GM18499 (cell line): ENCODE results near the gene MUS81.
"Not testable (repeated sequence)": the region's sequence is repeated elsewhere in the genome, so short reads cannot be mapped to it uniquely, and the experiment has no call there.

Experiments used
- ATAC-seq: cut with Tn5 transposase; IDR thresholded peaks from one replicate; pipeline ENCODE4 v1.9.1; 2021; ENCODE audit warnings: moderate number of reproducible peaks; ENCODE audit not compliant: insufficient read depth, unreplicated experiment

Gene MUS81

GRCh38 chr11:65844231-65844872 is 15.9 kb upstream of the MUS81 start:
- no peak for ATAC-seq

- no peak for ATAC-seq
Observed at GRCh38 chr11:65847746-65848145, 12.5 kb upstream of the MUS81 start.

GRCh38 chr11:65848693-65849092 is 11.5 kb upstream of the MUS81 start:
- not testable (repeated sequence) for ATAC-seq

- no peak for ATAC-seq
Observed at GRCh38 chr11:65849366-65849765, 10.9 kb upstream of the MUS81 start.

GRCh38 chr11:65849771-65850216 is 10.4 kb upstream of the MUS81 start:
- ATAC-seq, result no peak

- no peak for ATAC-seq
Observed at GRCh38 chr11:65850217-65851082, 9.8 kb upstream of the MUS81 start.

- no peak for ATAC-seq
Observed at GRCh38 chr11:65851083-65851579, 9.1 kb upstream of the MUS81 start.

- ATAC-seq, result no peak
Observed at GRCh38 chr11:65851811-65852507, 8.3 kb upstream of the MUS81 start.

GRCh38 chr11:65852508-65853245 is 7.6 kb upstream of the MUS81 start:
- no peak for ATAC-seq

- no peak for ATAC-seq
Observed at GRCh38 chr11:65853246-65853979, 6.8 kb upstream of the MUS81 start.

GRCh38 chr11:65854161-65854592 is 6.1 kb upstream of the MUS81 start:
- ATAC-seq, result no peak

GRCh38 chr11:65854852-65855837 is 5.1 kb upstream of the MUS81 start:
- ATAC-seq, result no peak

GRCh38 chr11:65855927-65856363 is 4.3 kb upstream of the MUS81 start:
- no peak for ATAC-seq

- no peak for ATAC-seq
Observed at GRCh38 chr11:65856689-65857499, 3.3 kb upstream of the MUS81 start.

GRCh38 chr11:65857500-65857852 is 2.8 kb upstream of the MUS81 start:
- ATAC-seq, result no peak

GRCh38 chr11:65857853-65858680 is 2.2 kb upstream of the MUS81 start, which contains the start of gene CFL1:
Gene CFL1, minus strand, starts transcription at chr11:65858180. Its CDS starts 81 bp downstream, at chr11:65858099.
- peak; percentile 25 for ATAC-seq

- ATAC-seq, result no peak
Observed at GRCh38 chr11:65858681-65859087, 1.5 kb upstream of the MUS81 start.
